HepG2 (cell line): ENCODE data around the gene TP53. TPM values are rescaled to one million over a fixed set of nuclear protein-coding genes. Genes with fewer than 3 reads are reported as not detected.
A peak's percentile ranks its signal among the peaks of the same experiment; 100 is the strongest.

Experiments
- EP300 ChIP-seq, 3 experiments: sonication (generic) in 1 of 3; formaldehyde crosslinking in 1 of 3; IDR thresholded peaks; 2 replicates each; pipeline versions ENCODE4 v1.5.1 to v1.6.1; 2011 to 2020; ENCODE audit warnings: low read depth in 2 of 3, low read length in 2 of 3, borderline replicate concordance in 1 of 3, improper control_type of control experiment in 1 of 3, mild to moderate bottlenecking in 1 of 3, missing genetic modification reagents in 1 of 3, moderate library complexity in 1 of 3
- ETV6 ChIP-seq: sonication (generic); formaldehyde crosslinking; conservative IDR thresholded peaks from 2 replicates; pipeline ENCODE4 v1.4.0; 2020; ENCODE audit warnings: missing genetic modification reagents
- FOXK2 ChIP-seq: fragments of 450-650 bp; IDR thresholded peaks from 2 replicates; pipeline ENCODE4 v1.6.1; 2016
- GABPB1 ChIP-seq: IDR thresholded peaks from 2 replicates; pipeline ENCODE4 v1.6.1; 2016; ENCODE audit warnings: mild to moderate bottlenecking, missing genetic modification reagents, moderate library complexity, missing compliant biosample characterization
- HNF4G ChIP-seq, 2 experiments: sonication (generic) in 1 of 2; formaldehyde crosslinking in 1 of 2; IDR thresholded peaks; 2 replicates each; pipeline versions ENCODE4 v1.4.0 to v1.6.1; 2011 to 2020; ENCODE audit warnings: borderline replicate concordance in 2 of 2, low read depth in 2 of 2, mild to moderate bottlenecking in 2 of 2, low read length in 1 of 2, missing genetic modification reagents in 1 of 2, moderate library complexity in 1 of 2
- HOXA9 ChIP-seq: sonication (generic); formaldehyde crosslinking; IDR thresholded peaks from 2 replicates; pipeline ENCODE4 v1.8.1; 2022; ENCODE audit warnings: missing genetic modification reagents, mild to moderate bottlenecking, moderate library complexity, borderline replicate concordance
- KLF12 ChIP-seq: sonication (generic); formaldehyde crosslinking; IDR thresholded peaks from 2 replicates; pipeline ENCODE4 v1.4.0; 2020; ENCODE audit warnings: missing genetic modification reagents, borderline replicate concordance
- NFKBIZ ChIP-seq: IDR thresholded peaks from 2 replicates; pipeline ENCODE4 v1.6.1; 2018; ENCODE audit warnings: missing genetic modification reagents, missing compliant biosample characterization
- NFYB ChIP-seq: sonication (generic); formaldehyde crosslinking; IDR thresholded peaks from 2 replicates; pipeline ENCODE4 v1.4.0; 2020; ENCODE audit warnings: missing genetic modification reagents
- NR2F6 ChIP-seq, 2 experiments: IDR thresholded peaks; 2 replicates each; pipeline ENCODE4 v1.6.1; 2016; ENCODE audit warnings: antibody characterized with exemption in 1 of 2, mild to moderate bottlenecking in 1 of 2
- NR3C1 ChIP-seq: sonication (generic); formaldehyde crosslinking; IDR thresholded peaks from 2 replicates; pipeline ENCODE4 v1.4.0; 2020; ENCODE audit warnings: missing genetic modification reagents
- PHF5A ChIP-seq: IDR thresholded peaks from one replicate; pipeline ENCODE4 v1.6.1; 2018; ENCODE audit warnings: low read depth, missing genetic modification reagents; ENCODE audit not compliant: unreplicated experiment
- RORA ChIP-seq: sonication (generic); formaldehyde crosslinking; IDR thresholded peaks from 2 replicates; pipeline ENCODE4 v1.5.0; 2020; ENCODE audit warnings: mild to moderate bottlenecking, missing genetic modification reagents, moderate library complexity
- SCMH1 ChIP-seq: sonication (generic); formaldehyde crosslinking; IDR thresholded peaks from 2 replicates; pipeline ENCODE4 v1.9.0; 2021; ENCODE audit warnings: missing genetic modification reagents, mild to moderate bottlenecking, borderline replicate concordance
- SMAD1 ChIP-seq: sonication (generic); formaldehyde crosslinking; IDR thresholded peaks from 2 replicates; pipeline ENCODE4 v1.4.0; 2020; ENCODE audit warnings: missing genetic modification reagents, low read depth, mild to moderate bottlenecking, borderline replicate concordance
- SOX13 ChIP-seq, 3 experiments: fragments of 450-650 bp in 1 of 3; sonication (generic) in 1 of 3; formaldehyde crosslinking in 1 of 3; IDR thresholded peaks in 2 of 3; conservative IDR thresholded peaks in 1 of 3; 2 replicates each; pipeline versions ENCODE4 v1.5.0 to v1.6.1; 2016 to 2020; ENCODE audit warnings: antibody characterized with exemption in 1 of 3, mild to moderate bottlenecking in 1 of 3, missing compliant biosample characterization in 1 of 3, missing genetic modification reagents in 1 of 3, moderate library complexity in 1 of 3
- ZMYM2 ChIP-seq: sonication (generic); formaldehyde crosslinking; IDR thresholded peaks from 2 replicates; pipeline ENCODE4 v1.8.0; 2022; ENCODE audit warnings: mild to moderate bottlenecking, missing genetic modification reagents
- ZNF33B ChIP-seq: sonication (generic); formaldehyde crosslinking; IDR thresholded peaks from 2 replicates; pipeline ENCODE4 v1.5.1; 2020; ENCODE audit warnings: mild to moderate bottlenecking, missing genetic modification reagents
- ZNF34 ChIP-seq: sonication (generic); formaldehyde crosslinking; IDR thresholded peaks from 2 replicates; pipeline ENCODE4 v1.4.0; 2020; ENCODE audit warnings: mild to moderate bottlenecking, missing genetic modification reagents, borderline replicate concordance
- ZNF468 ChIP-seq: sonication (generic); formaldehyde crosslinking; IDR thresholded peaks from 2 replicates; pipeline ENCODE4 v1.8.0; 2022; ENCODE audit warnings: mild to moderate bottlenecking, moderate library complexity, missing genetic modification reagents
- ZNF670 ChIP-seq: sonication (generic); formaldehyde crosslinking; IDR thresholded peaks from 2 replicates; pipeline ENCODE4 v1.8.0; 2022; ENCODE audit warnings: mild to moderate bottlenecking, missing genetic modification reagents, borderline replicate concordance
- ZSCAN29 ChIP-seq: sonication (generic); formaldehyde crosslinking; conservative IDR thresholded peaks from 2 replicates; pipeline ENCODE4 v1.4.0; 2020; ENCODE audit warnings: mild to moderate bottlenecking, missing genetic modification reagents
- polyA plus RNA-seq, 8 experiments: library from polyadenylated mRNA; depleted of rRNA in 3 of 8; stranded (reverse) in 7 of 8; unstranded in 1 of 8; fragments of >200 nt; fragmentation: Illumina TruSeq in 4 of 8; extraction: Trizol in 4 of 8; gene quantifications; 2 replicates each; pipeline versions ENCODE4 v1.2.1 to v1.2.3, GENCODE V29; 2011 to 2016; ENCODE audit warnings: low read depth in 4 of 8, missing spikeins in 1 of 8, mixed read lengths in 1 of 8; ENCODE audit not compliant: insufficient read depth in 1 of 8
- total RNA-seq, 5 experiments: library from RNA; depleted of rRNA; stranded (reverse); fragments of >200 nt; fragmentation: Illumina TruSeq; extraction: Trizol; gene quantifications; 2 replicates each; pipeline ENCODE4 v1.2.3, GENCODE V29; 2016; ENCODE audit warnings: low read depth in 1 of 5
- TF ChIP-seq, protein P1 (sequence below): sonication (generic); formaldehyde crosslinking; conservative IDR thresholded peaks from 2 replicates; pipeline ENCODE4 v1.8.1; 2023; ENCODE audit warnings: missing genetic modification reagents
- TF ChIP-seq, protein P2 (sequence below): sonication (generic); formaldehyde crosslinking; IDR thresholded peaks from 2 replicates; pipeline ENCODE4 v1.8.0; 2022; ENCODE audit warnings: missing genetic modification reagents, mild to moderate bottlenecking, borderline replicate concordance
- TF ChIP-seq, protein P3 (sequence below): IDR thresholded peaks from 2 replicates; pipeline ENCODE4 v1.6.1; 2016; ENCODE audit warnings: low read depth, control low read depth

The TP53 gene
- total and polyA plus RNA-seq, 2 of the 13 experiments (the other 11 are each of a cell fraction or from before 2014, with no cell fraction given) = 17.1 to 29.9 TPM

DNA sequence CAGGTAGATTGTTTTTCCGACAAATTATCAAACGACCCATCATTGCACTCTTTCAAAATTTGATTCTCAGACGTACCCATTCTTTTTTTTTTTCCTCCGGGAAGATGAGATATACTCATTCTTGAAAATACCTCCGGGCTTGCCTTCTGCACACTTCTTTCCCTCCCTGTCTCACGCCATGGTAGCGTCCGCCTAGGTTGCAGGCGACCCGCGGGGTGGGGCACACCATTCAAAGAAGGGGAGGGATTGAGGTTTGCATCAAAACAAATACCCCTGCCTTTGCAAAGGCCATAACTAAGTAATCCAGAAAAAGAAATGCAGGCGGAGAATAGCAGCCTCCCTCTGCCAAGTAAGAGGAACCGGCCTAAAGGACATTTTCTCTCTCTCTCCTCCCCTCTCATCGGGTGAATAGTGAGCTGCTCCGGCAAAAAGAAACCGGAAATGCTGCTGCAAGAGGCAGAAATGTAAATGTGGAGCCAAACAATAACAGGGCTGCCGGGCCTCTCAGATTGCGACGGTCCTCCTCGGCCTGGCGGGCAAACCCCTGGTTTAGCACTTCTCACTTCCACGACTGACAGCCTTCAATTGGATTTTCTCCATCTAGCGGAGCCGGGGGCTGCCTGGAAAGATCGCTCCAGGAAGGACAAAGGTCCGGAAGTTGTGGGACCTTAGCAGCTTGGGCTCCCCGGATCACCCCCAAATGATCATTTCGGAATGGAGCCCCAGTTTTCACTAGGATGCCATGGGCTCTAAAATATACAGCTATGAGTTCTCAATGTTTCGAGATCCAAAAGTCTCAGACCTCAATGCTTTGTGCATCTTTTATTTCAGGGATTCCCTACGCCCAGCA lies 843 bp downstream of the TP53 start (continued):
- no peak for TF ChIP-seq ZMYM2
- TF ChIP-seq EP300 (IDR thresholded peaks at IDR 0.05; ENCODE audit: low read depth in 2 of 2, low read length in 2 of 2) = no peak
- no peak for TF ChIP-seq EP300 (CRISPR knock-in tag; IDR thresholded peaks at IDR 0.05; ENCODE audit: borderline replicate concordance)
- no peak for TF ChIP-seq SOX13 (IDR thresholded peaks at IDR 0.05)
- no peak for TF ChIP-seq SOX13 (CRISPR knock-in tag; conservative IDR thresholded peaks at IDR 0.05 in 1 of 2, IDR thresholded peaks at IDR 0.05 in 1 of 2)
- TF ChIP-seq, protein P1, sequence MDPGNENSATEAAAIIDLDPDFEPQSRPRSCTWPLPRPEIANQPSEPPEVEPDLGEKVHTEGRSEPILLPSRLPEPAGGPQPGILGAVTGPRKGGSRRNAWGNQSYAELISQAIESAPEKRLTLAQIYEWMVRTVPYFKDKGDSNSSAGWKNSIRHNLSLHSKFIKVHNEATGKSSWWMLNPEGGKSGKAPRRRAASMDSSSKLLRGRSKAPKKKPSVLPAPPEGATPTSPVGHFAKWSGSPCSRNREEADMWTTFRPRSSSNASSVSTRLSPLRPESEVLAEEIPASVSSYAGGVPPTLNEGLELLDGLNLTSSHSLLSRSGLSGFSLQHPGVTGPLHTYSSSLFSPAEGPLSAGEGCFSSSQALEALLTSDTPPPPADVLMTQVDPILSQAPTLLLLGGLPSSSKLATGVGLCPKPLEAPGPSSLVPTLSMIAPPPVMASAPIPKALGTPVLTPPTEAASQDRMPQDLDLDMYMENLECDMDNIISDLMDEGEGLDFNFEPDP (CRISPR knock-in tag) = no peak
- TF ChIP-seq ZNF670 = no peak
- TF ChIP-seq GABPB1 = peak; percentile 75
- no peak for TF ChIP-seq HOXA9 (CRISPR knock-in tag)
- TF ChIP-seq FOXK2 = peak; percentile 100
- TF ChIP-seq NFYB = no peak; the same call in 1 of the 2 replicates
- no peak for TF ChIP-seq ZNF33B (CRISPR knock-in tag)
- no peak for TF ChIP-seq ETV6
- TF ChIP-seq HNF4G (IDR thresholded peaks at IDR 0.05; ENCODE audit: borderline replicate concordance, low read depth, low read length) = no peak
- no peak for TF ChIP-seq HNF4G (CRISPR knock-in tag; IDR thresholded peaks at IDR 0.05; ENCODE audit: borderline replicate concordance, low read depth)
- TF ChIP-seq NFKBIZ = 0 out of 2 replicates have a peak, but pooled peaks have one; percentile 47
- no peak for TF ChIP-seq RORA (CRISPR knock-in tag)
- TF ChIP-seq, protein P2, sequence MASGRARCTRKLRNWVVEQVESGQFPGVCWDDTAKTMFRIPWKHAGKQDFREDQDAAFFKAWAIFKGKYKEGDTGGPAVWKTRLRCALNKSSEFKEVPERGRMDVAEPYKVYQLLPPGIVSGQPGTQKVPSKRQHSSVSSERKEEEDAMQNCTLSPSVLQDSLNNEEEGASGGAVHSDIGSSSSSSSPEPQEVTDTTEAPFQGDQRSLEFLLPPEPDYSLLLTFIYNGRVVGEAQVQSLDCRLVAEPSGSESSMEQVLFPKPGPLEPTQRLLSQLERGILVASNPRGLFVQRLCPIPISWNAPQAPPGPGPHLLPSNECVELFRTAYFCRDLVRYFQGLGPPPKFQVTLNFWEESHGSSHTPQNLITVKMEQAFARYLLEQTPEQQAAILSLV (CRISPR knock-in tag) = no peak
- no peak for TF ChIP-seq ZNF468
- TF ChIP-seq SCMH1 (CRISPR knock-in tag) = no peak
- no peak for TF ChIP-seq NR3C1 (CRISPR knock-in tag)
- TF ChIP-seq ZNF34 (CRISPR knock-in tag) = 0 out of 2 replicates have a peak, but pooled peaks have one; percentile 75
- TF ChIP-seq, protein P3, sequence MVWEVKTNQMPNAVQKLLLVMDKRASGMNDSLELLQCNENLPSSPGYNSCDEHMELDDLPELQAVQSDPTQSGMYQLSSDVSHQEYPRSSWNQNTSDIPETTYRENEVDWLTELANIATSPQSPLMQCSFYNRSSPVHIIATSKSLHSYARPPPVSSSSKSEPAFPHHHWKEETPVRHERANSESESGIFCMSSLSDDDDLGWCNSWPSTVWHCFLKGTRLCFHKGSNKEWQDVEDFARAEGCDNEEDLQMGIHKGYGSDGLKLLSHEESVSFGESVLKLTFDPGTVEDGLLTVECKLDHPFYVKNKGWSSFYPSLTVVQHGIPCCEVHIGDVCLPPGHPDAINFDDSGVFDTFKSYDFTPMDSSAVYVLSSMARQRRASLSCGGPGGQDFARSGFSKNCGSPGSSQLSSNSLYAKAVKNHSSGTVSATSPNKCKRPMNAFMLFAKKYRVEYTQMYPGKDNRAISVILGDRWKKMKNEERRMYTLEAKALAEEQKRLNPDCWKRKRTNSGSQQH = no peak; the same call in 1 of the 2 replicates
- no peak for TF ChIP-seq ZSCAN29 (CRISPR knock-in tag)
- no peak for TF ChIP-seq SMAD1 (CRISPR knock-in tag)
- TF ChIP-seq KLF12 (CRISPR knock-in tag) = no peak
- no peak for TF ChIP-seq NR2F6 (IDR thresholded peaks at IDR 0.05)
- TF ChIP-seq NR2F6 (CRISPR knock-in tag; IDR thresholded peaks at IDR 0.05) = no peak
- no peak for TF ChIP-seq PHF5A (CRISPR knock-in tag)
